GM23338 (cell line): ENCODE measurements around the gene OGFRL1. TPM values are rescaled to one million over a fixed set of nuclear protein-coding genes. Genes with fewer than 3 reads are reported as not detected.

Experiments
- ATAC-seq: fragments of 200-7000 bp; cut with Tn5 transposase; 3 replicates; pipeline ENCODE4 v1.9.1; 2020
- DNase-seq: peaks from one replicate; pipeline ENCODE4 v3.0.0-alpha.2; 2015; ENCODE audit warnings: low spot score
- H2AFZ ChIP-seq: fragments of 200-600 bp; sonication (generic); 2 replicates; pipeline ENCODE4 v1.8.0; 2016; ENCODE audit warnings: antibody characterized with exemption, mild to moderate bottlenecking, moderate library complexity
- H3F3A ChIP-seq: fragments of 200-600 bp; sonication (generic); replicated peaks from 2 replicates; pipeline ENCODE4 v1.8.0; 2017; ENCODE audit warnings: antibody characterized with exemption, mixed run types, low read depth
- H3K27ac ChIP-seq: fragments of 200-600 bp; sonication (generic); 2 replicates; pipeline ENCODE4 v1.6.1; 2016; ENCODE audit warnings: low read depth
- H3K27me3 ChIP-seq: fragments of 200-600 bp; sonication (generic); 2 replicates; pipeline ENCODE4 v1.8.0; 2016; ENCODE audit warnings: mild to moderate bottlenecking, mixed run types, moderate library complexity; ENCODE audit not compliant: insufficient read depth
- H3K36me3 ChIP-seq: fragments of 200-600 bp; sonication (generic); 2 replicates; pipeline ENCODE4 v1.8.0; 2016; ENCODE audit warnings: mild to moderate bottlenecking; ENCODE audit not compliant: insufficient read depth
- H3K4me1 ChIP-seq: fragments of 200-600 bp; sonication (generic); 2 replicates; pipeline ENCODE4 v1.8.0; 2016; ENCODE audit warnings: mild to moderate bottlenecking, moderate library complexity; ENCODE audit not compliant: insufficient read depth
- H3K4me2 ChIP-seq: fragments of 200-600 bp; sonication (generic); 2 replicates; pipeline ENCODE4 v1.7.1; 2017; ENCODE audit warnings: mixed run types
- H3K4me3 ChIP-seq: fragments of 200-600 bp; sonication (generic); 2 replicates; pipeline ENCODE4 v1.6.1; 2016; ENCODE audit warnings: mixed run types
- H3K79me2 ChIP-seq: fragments of 200-600 bp; sonication (generic); replicated peaks from 2 replicates; pipeline ENCODE4 v1.8.0; 2017; ENCODE audit warnings: mild to moderate bottlenecking; ENCODE audit not compliant: insufficient read depth
- H3K9me2 ChIP-seq: fragments of 200-600 bp; sonication (generic); 2 replicates; pipeline ENCODE4 v1.8.0; 2017; ENCODE audit not compliant: insufficient read depth
- H4K20me1 ChIP-seq: fragments of 200-600 bp; sonication (generic); replicated peaks from 2 replicates; pipeline ENCODE4 v1.8.0; 2017; ENCODE audit warnings: mild to moderate bottlenecking; ENCODE audit not compliant: insufficient read depth
- H3K27ac Mint-ChIP-seq: 2 replicates; pipeline ENCODE4 v1.8.0; 2020; ENCODE audit warnings: inconsistent platforms, mild to moderate bottlenecking, moderate library complexity, mixed read lengths
- H3K27me3 Mint-ChIP-seq: 3 replicates; pipeline ENCODE4 v1.8.0; 2022; ENCODE audit warnings: low read depth, mild to moderate bottlenecking, moderate library complexity, mixed read lengths, inconsistent platforms; ENCODE audit not compliant: insufficient read depth, poor library complexity
- H3K36me3 Mint-ChIP-seq: 3 replicates; pipeline ENCODE4 v1.8.0; 2021; ENCODE audit warnings: low read depth, mild to moderate bottlenecking, inconsistent platforms, moderate library complexity, mixed read lengths
- H3K4me1 Mint-ChIP-seq: 3 replicates; pipeline ENCODE4 v1.8.0; 2020; ENCODE audit warnings: mild to moderate bottlenecking, inconsistent platforms, mixed read lengths
- H3K4me3 Mint-ChIP-seq: 3 replicates; pipeline ENCODE4 v1.8.0; 2021; ENCODE audit warnings: moderate library complexity, mild to moderate bottlenecking, inconsistent platforms, mixed read lengths
- H3K9me3 Mint-ChIP-seq: 3 replicates; pipeline ENCODE4 v1.8.0; 2020; ENCODE audit warnings: moderate library complexity, mild to moderate bottlenecking, inconsistent platforms, mixed read lengths
- CREB1 ChIP-seq: fragments of 250-450 bp; sonication (Bioruptor Pico); IDR thresholded peaks from 2 replicates; pipeline ENCODE4 v1.5.0; 2020; ENCODE audit warnings: low read depth, mild to moderate bottlenecking, moderate library complexity
- EZH2 ChIP-seq: fragments of 200-600 bp; sonication (generic); IDR thresholded peaks from one replicate; pipeline ENCODE4 v1.8.0; 2017; ENCODE audit warnings: antibody characterized with exemption, mild to moderate bottlenecking, low read depth; ENCODE audit not compliant: unreplicated experiment
- EZH2phosphoT487 ChIP-seq: fragments of 200-600 bp; sonication (generic); IDR thresholded peaks from one replicate; pipeline ENCODE4 v1.8.1; 2018; ENCODE audit warnings: antibody characterized with exemption; ENCODE audit not compliant: unreplicated experiment
- JUNB ChIP-seq: IDR thresholded peaks from one replicate; pipeline ENCODE4 v1.6.1; 2016; ENCODE audit warnings: antibody characterized with exemption; ENCODE audit not compliant: unreplicated experiment
- NANOG ChIP-seq: IDR thresholded peaks from 2 replicates; pipeline ENCODE4 v1.6.1; 2016; ENCODE audit warnings: antibody characterized with exemption, borderline replicate concordance
- POLR2AphosphoS5 ChIP-seq: IDR thresholded peaks from 2 replicates; pipeline ENCODE4 v1.6.1; 2016; ENCODE audit warnings: antibody characterized with exemption, low read depth
- STAT1 ChIP-seq: IDR thresholded peaks from one replicate; pipeline ENCODE4 v1.6.1; 2016; ENCODE audit warnings: antibody characterized with exemption; ENCODE audit not compliant: unreplicated experiment
- ZNF114 ChIP-seq: fragments of 250-450 bp; sonication (Bioruptor Pico); IDR thresholded peaks from 2 replicates; pipeline ENCODE4 v1.5.0; 2020; ENCODE audit warnings: mild to moderate bottlenecking, moderate library complexity
- ZNF331 ChIP-seq: fragments of 250-450 bp; sonication (Bioruptor Pico); IDR thresholded peaks from 2 replicates; pipeline ENCODE4 v1.5.0; 2020; ENCODE audit warnings: low read depth, mild to moderate bottlenecking, moderate library complexity
- polyA plus RNA-seq: library from polyadenylated mRNA; unstranded; fragments of >200 nt; fragmentation: Nextera tagmentation; extraction: Ambion mirVana; gene quantifications from 2 replicates; pipeline ENCODE4 v1.2.1, GENCODE V29; 2016
- total RNA-seq: library from RNA; depleted of rRNA; stranded (reverse); fragments of >200 nt; shearing (Covaris generic); gene quantifications from 2 replicates; pipeline ENCODE4 v1.2.3, GENCODE V29; 2014
- TF ChIP-seq, protein P1 (sequence below), 2 experiments: fragments of 200-600 bp in 1 of 2; sonication (generic) in 1 of 2; conservative IDR thresholded peaks; 2 replicates each; pipeline versions ENCODE4 v1.5.1 to v1.6.1; 2016 to 2017; ENCODE audit warnings: antibody characterized with exemption in 2 of 2, low read depth in 2 of 2, mild to moderate bottlenecking in 2 of 2, moderate library complexity in 1 of 2
- TF ChIP-seq, protein P2 (sequence below): IDR thresholded peaks from 2 replicates; pipeline ENCODE4 v1.6.1; 2016; ENCODE audit warnings: antibody characterized with exemption
- TF ChIP-seq, protein P3 (sequence below): fragments of 250-450 bp; sonication (Bioruptor Pico); IDR thresholded peaks from 2 replicates; pipeline ENCODE4 v1.5.0; 2020; ENCODE audit warnings: mild to moderate bottlenecking, moderate library complexity

OGFRL1 gene
- total and polyA plus RNA-seq, 2 experiments from 2014 or later = 4.2 to 10.0 TPM

DNA sequence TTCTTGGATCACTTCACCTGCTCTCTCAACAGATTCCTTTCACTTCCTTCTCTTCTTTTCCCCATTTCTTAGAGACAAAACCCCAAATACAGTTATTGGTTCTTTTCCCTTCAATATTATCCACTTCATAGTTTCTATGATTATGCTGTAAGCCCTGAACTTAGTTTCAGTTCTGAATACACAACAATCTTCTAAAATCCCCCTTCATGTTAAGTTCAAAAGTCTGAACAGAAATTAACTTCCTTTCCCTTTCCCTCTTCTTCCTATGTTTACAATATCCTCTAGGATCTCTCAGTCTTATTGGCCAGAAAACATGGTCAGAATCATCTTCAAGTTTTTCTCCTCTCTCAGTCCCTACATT is 57.7 kb downstream of the OGFRL1 start:
- H3K79me2 ChIP-seq = no peaks in the 10 kb centered on the region
- TF ChIP-seq STAT1 (no peak), ZNF331 (CRISPR knock-in tag) (no peak), EZH2 (no peak), NANOG (no peak), JUNB (no peak), EZH2phosphoT487 (no peak), CREB1 (CRISPR knock-in tag) (no peak), ZNF114 (CRISPR knock-in tag) (no peak), POLR2AphosphoS5 (no peak)
- TF ChIP-seq, protein P1, sequence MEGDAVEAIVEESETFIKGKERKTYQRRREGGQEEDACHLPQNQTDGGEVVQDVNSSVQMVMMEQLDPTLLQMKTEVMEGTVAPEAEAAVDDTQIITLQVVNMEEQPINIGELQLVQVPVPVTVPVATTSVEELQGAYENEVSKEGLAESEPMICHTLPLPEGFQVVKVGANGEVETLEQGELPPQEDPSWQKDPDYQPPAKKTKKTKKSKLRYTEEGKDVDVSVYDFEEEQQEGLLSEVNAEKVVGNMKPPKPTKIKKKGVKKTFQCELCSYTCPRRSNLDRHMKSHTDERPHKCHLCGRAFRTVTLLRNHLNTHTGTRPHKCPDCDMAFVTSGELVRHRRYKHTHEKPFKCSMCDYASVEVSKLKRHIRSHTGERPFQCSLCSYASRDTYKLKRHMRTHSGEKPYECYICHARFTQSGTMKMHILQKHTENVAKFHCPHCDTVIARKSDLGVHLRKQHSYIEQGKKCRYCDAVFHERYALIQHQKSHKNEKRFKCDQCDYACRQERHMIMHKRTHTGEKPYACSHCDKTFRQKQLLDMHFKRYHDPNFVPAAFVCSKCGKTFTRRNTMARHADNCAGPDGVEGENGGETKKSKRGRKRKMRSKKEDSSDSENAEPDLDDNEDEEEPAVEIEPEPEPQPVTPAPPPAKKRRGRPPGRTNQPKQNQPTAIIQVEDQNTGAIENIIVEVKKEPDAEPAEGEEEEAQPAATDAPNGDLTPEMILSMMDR (conservative IDR thresholded peaks at IDR 0.05; ENCODE audit: low read depth in 2 of 2) = no peak
- TF ChIP-seq, protein P2, sequence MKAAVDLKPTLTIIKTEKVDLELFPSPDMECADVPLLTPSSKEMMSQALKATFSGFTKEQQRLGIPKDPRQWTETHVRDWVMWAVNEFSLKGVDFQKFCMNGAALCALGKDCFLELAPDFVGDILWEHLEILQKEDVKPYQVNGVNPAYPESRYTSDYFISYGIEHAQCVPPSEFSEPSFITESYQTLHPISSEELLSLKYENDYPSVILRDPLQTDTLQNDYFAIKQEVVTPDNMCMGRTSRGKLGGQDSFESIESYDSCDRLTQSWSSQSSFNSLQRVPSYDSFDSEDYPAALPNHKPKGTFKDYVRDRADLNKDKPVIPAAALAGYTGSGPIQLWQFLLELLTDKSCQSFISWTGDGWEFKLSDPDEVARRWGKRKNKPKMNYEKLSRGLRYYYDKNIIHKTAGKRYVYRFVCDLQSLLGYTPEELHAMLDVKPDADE = no peak
- TF ChIP-seq, protein P3, sequence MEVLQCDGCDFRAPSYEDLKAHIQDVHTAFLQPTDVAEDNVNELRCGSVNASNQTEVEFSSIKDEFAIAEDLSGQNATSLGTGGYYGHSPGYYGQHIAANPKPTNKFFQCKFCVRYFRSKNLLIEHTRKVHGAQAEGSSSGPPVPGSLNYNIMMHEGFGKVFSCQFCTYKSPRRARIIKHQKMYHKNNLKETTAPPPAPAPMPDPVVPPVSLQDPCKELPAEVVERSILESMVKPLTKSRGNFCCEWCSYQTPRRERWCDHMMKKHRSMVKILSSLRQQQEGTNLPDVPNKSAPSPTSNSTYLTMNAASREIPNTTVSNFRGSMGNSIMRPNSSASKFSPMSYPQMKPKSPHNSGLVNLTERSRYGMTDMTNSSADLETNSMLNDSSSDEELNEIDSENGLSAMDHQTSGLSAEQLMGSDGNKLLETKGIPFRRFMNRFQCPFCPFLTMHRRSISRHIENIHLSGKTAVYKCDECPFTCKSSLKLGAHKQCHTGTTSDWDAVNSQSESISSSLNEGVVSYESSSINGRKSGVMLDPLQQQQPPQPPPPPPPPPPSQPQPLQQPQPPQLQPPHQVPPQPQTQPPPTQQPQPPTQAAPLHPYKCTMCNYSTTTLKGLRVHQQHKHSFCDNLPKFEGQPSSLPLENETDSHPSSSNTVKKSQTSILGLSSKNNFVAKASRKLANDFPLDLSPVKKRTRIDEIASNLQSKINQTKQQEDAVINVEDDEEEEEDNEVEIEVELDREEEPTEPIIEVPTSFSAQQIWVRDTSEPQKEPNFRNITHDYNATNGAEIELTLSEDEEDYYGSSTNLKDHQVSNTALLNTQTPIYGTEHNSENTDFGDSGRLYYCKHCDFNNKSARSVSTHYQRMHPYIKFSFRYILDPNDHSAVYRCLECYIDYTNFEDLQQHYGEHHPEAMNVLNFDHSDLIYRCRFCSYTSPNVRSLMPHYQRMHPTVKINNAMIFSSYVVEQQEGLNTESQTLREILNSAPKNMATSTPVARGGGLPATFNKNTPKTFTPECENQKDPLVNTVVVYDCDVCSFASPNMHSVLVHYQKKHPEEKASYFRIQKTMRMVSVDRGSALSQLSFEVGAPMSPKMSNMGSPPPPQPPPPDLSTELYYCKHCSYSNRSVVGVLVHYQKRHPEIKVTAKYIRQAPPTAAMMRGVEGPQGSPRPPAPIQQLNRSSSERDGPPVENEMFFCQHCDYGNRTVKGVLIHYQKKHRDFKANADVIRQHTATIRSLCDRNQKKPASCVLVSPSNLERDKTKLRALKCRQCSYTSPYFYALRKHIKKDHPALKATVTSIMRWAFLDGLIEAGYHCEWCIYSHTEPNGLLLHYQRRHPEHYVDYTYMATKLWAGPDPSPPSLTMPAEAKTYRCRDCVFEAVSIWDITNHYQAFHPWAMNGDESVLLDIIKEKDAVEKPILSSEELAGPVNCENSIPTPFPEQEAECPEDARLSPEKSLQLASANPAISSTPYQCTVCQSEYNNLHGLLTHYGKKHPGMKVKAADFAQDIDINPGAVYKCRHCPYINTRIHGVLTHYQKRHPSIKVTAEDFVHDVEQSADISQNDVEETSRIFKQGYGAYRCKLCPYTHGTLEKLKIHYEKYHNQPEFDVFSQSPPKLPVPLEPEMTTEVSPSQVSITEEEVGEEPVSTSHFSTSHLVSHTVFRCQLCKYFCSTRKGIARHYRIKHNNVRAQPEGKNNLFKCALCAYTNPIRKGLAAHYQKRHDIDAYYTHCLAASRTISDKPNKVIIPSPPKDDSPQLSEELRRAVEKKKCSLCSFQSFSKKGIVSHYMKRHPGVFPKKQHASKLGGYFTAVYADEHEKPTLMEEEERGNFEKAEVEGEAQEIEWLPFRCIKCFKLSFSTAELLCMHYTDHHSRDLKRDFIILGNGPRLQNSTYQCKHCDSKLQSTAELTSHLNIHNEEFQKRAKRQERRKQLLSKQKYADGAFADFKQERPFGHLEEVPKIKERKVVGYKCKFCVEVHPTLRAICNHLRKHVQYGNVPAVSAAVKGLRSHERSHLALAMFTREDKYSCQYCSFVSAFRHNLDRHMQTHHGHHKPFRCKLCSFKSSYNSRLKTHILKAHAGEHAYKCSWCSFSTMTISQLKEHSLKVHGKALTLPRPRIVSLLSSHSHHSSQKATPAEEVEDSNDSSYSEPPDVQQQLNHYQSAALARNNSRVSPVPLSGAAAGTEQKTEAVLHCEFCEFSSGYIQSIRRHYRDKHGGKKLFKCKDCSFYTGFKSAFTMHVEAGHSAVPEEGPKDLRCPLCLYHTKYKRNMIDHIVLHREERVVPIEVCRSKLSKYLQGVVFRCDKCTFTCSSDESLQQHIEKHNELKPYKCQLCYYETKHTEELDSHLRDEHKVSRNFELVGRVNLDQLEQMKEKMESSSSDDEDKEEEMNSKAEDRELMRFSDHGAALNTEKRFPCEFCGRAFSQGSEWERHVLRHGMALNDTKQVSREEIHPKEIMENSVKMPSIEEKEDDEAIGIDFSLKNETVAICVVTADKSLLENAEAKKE (CRISPR knock-in tag) = no peak
- no peak for ATAC-seq
- no peaks in the 10 kb centered on the region for H4K20me1 ChIP-seq
- H3K4me3 Mint-ChIP-seq = no peak overlapping the region
- H3K4me1 ChIP-seq = no peaks in the 10 kb centered on the region
- no peaks in the 10 kb centered on the region for H3F3A ChIP-seq
- no peaks in the 10 kb centered on the region for H3K9me3 Mint-ChIP-seq
- H3K4me1 Mint-ChIP-seq = peaks cover 16% of the 10 kb centered on the region
- no peak overlapping the region for H2AFZ ChIP-seq
- H3K36me3 ChIP-seq = no peaks in the 10 kb centered on the region
- H3K27me3 ChIP-seq = no peaks in the 10 kb centered on the region
- no peak overlapping the region for H3K4me2 ChIP-seq
- H3K27ac ChIP-seq = no peak overlapping the region
- no peaks in the 10 kb centered on the region for H3K36me3 Mint-ChIP-seq
- H3K9me2 ChIP-seq = 0 out of 2 replicates have a peak, but pooled peaks cover 8% of the 10 kb centered on the region
- DNase-seq = no peak
- H3K27me3 Mint-ChIP-seq = no peaks in the 10 kb centered on the region
- no peak overlapping the region for H3K4me3 ChIP-seq
- H3K27ac Mint-ChIP-seq = no peak overlapping the region
